H9 (cell line): ENCODE data around the gene KIF26B. TPM values are rescaled to one million over a fixed set of nuclear protein-coding genes. Genes with fewer than 3 reads are reported as not detected.

Source experiments
- DNase-seq: peaks from one replicate; pipeline ENCODE4 v3.0.0-alpha.2; 2017
- H2AFZ ChIP-seq: one replicate; pipeline ENCODE4 v1.6.1; 2013; ENCODE audit warnings: mild to moderate bottlenecking, low read length, control low read depth, moderate library complexity
- H2AK5ac ChIP-seq: 2 replicates; pipeline ENCODE4 v1.6.1; 2013; ENCODE audit warnings: low read length, control low read depth, mixed read lengths; ENCODE audit not compliant: insufficient read length
- H2BK120ac ChIP-seq: one replicate; pipeline ENCODE4 v1.6.1; 2013; ENCODE audit warnings: low read depth, mild to moderate bottlenecking, low read length, control low read depth, inconsistent platforms; ENCODE audit not compliant: poor library complexity, severe bottlenecking
- H2BK12ac ChIP-seq: 2 replicates; pipeline ENCODE4 v1.6.1; 2013; ENCODE audit warnings: low read length, control low read depth, mixed read lengths, low read depth; ENCODE audit not compliant: insufficient read length
- H2BK15ac ChIP-seq: 2 replicates; pipeline ENCODE4 v1.6.1; 2013; ENCODE audit warnings: low read depth, low read length, control low read depth
- H2BK20ac ChIP-seq: one replicate; pipeline ENCODE4 v1.6.1; 2013; ENCODE audit warnings: low read depth, mild to moderate bottlenecking, low read length, control low read depth, inconsistent platforms; ENCODE audit not compliant: poor library complexity, severe bottlenecking
- H2BK5ac ChIP-seq: 2 replicates; pipeline ENCODE4 v1.6.1; 2013; ENCODE audit warnings: low read length, control low read depth, mixed read lengths; ENCODE audit not compliant: insufficient read length
- H3K14ac ChIP-seq: 2 replicates; pipeline ENCODE4 v1.6.1; 2013; ENCODE audit warnings: low read length, control low read depth; ENCODE audit not compliant: insufficient read depth
- H3K18ac ChIP-seq: 2 replicates; pipeline ENCODE4 v1.6.1; 2013; ENCODE audit warnings: low read depth, mild to moderate bottlenecking, mixed read lengths, low read length, control low read depth; ENCODE audit not compliant: insufficient read length
- H3K23ac ChIP-seq: 2 replicates; pipeline ENCODE4 v1.6.1; 2013; ENCODE audit warnings: low read length, control low read depth, mixed read lengths, low read depth; ENCODE audit not compliant: insufficient read length
- H3K23me2 ChIP-seq: 2 replicates; pipeline ENCODE4 v1.6.1; 2013; ENCODE audit warnings: low read depth, mild to moderate bottlenecking, mixed read lengths, low read length, control low read depth; ENCODE audit not compliant: insufficient read length, poor library complexity, severe bottlenecking
- H3K27ac ChIP-seq: 2 replicates; pipeline ENCODE4 v1.5.1; 2013; ENCODE audit warnings: low read length, control low read depth, mixed read lengths, low read depth; ENCODE audit not compliant: insufficient read length
- H3K27me3 ChIP-seq: 2 replicates; pipeline ENCODE4 v1.6.1; 2013; ENCODE audit warnings: low read length, control low read depth, inconsistent platforms; ENCODE audit not compliant: insufficient read depth
- H3K4ac ChIP-seq: 2 replicates; pipeline ENCODE4 v1.6.1; 2013; ENCODE audit warnings: low read depth, mild to moderate bottlenecking, control low read depth, inconsistent platforms, low read length, moderate library complexity
- H3K4me1 ChIP-seq: 2 replicates; pipeline ENCODE4 v1.6.1; 2013; ENCODE audit warnings: low read length, control low read depth, inconsistent platforms; ENCODE audit not compliant: insufficient read depth
- H3K4me2 ChIP-seq: 2 replicates; pipeline ENCODE4 v1.6.1; 2013; ENCODE audit warnings: low read length, control low read depth, mixed read lengths; ENCODE audit not compliant: insufficient read length, insufficient read depth
- H3K56ac ChIP-seq: 2 replicates; pipeline ENCODE4 v1.6.1; 2013; ENCODE audit warnings: low read depth, mild to moderate bottlenecking, mixed read lengths, low read length, control low read depth; ENCODE audit not compliant: insufficient read length
- H3K79me1 ChIP-seq: 2 replicates; pipeline ENCODE4 v1.6.1; 2013; ENCODE audit warnings: low read depth, mild to moderate bottlenecking, moderate library complexity, low read length, control low read depth, inconsistent platforms; ENCODE audit not compliant: insufficient read depth, poor library complexity, severe bottlenecking
- H3K79me2 ChIP-seq: 2 replicates; pipeline ENCODE4 v1.6.1; 2013; ENCODE audit warnings: low read length, control low read depth, inconsistent platforms; ENCODE audit not compliant: insufficient read depth
- H3K9ac ChIP-seq: 2 replicates; pipeline ENCODE4 v1.6.1; 2013; ENCODE audit warnings: low read length, control low read depth, mixed read lengths; ENCODE audit not compliant: insufficient read length; ENCODE audit errors: extremely low read depth
- H3K9me3 ChIP-seq: one replicate; pipeline ENCODE4 v1.6.1; 2013; ENCODE audit warnings: low read depth, low read length, inconsistent platforms; ENCODE audit not compliant: control insufficient read depth
- H3T11ph ChIP-seq: one replicate; pipeline ENCODE4 v1.6.1; 2013; ENCODE audit warnings: mild to moderate bottlenecking, low read length, control low read depth, inconsistent platforms
- H4K20me1 ChIP-seq: one replicate; pipeline ENCODE4 v1.6.1; 2013; ENCODE audit not compliant: control insufficient read depth, insufficient read length, insufficient read depth
- H4K5ac ChIP-seq: 2 replicates; pipeline ENCODE4 v1.6.1; 2013; ENCODE audit warnings: low read depth, mild to moderate bottlenecking, mixed read lengths, low read length, control low read depth; ENCODE audit not compliant: insufficient read length
- H4K8ac ChIP-seq: replicated peaks from 2 replicates; pipeline ENCODE4 v1.6.1; 2013; ENCODE audit warnings: low read length, control low read depth, mixed read lengths, low read depth; ENCODE audit not compliant: insufficient read length
- H4K91ac ChIP-seq: 2 replicates; pipeline ENCODE4 v1.6.1; 2013; ENCODE audit warnings: low read depth, mild to moderate bottlenecking, moderate library complexity, mixed read lengths, low read length, control low read depth; ENCODE audit not compliant: insufficient read length
- H3K27ac Mint-ChIP-seq, 3 experiments: 2 replicates in 2 of 3; 3 replicates in 1 of 3; pipeline ENCODE4 v1.8.0; 2020 to 2021; ENCODE audit warnings: mixed read lengths in 3 of 3, mild to moderate bottlenecking in 1 of 3, moderate library complexity in 1 of 3
- H3K27me3 Mint-ChIP-seq: 2 replicates; pipeline ENCODE4 v1.8.0; 2021; ENCODE audit warnings: low read depth, mild to moderate bottlenecking, moderate library complexity, mixed read lengths
- H3K36me3 Mint-ChIP-seq, 3 experiments: 2 replicates in 2 of 3; 3 replicates in 1 of 3; pipeline ENCODE4 v1.8.0; 2020 to 2021; ENCODE audit warnings: low read depth in 3 of 3, mixed read lengths in 3 of 3; ENCODE audit not compliant: insufficient read depth in 1 of 3
- H3K4me1 Mint-ChIP-seq, 2 experiments: 2 replicates each; pipeline ENCODE4 v1.8.0; 2020; ENCODE audit warnings: mixed read lengths in 2 of 2
- H3K4me3 Mint-ChIP-seq, 2 experiments: 2 replicates in 1 of 2; 3 replicates in 1 of 2; pipeline ENCODE4 v1.8.0; 2020 to 2021; ENCODE audit warnings: mild to moderate bottlenecking in 2 of 2, mixed read lengths in 2 of 2, moderate library complexity in 1 of 2
- H3K9me3 Mint-ChIP-seq, 2 experiments: 2 replicates in 1 of 2; 3 replicates in 1 of 2; pipeline ENCODE4 v1.8.0; 2020; ENCODE audit warnings: mild to moderate bottlenecking in 2 of 2, mixed read lengths in 2 of 2, moderate library complexity in 1 of 2
- CTCF ChIP-seq: fragments of 200-600 bp; sonication (generic); conservative IDR thresholded peaks from 3 replicates; pipeline ENCODE4 v1.8.0; 2021; ENCODE audit warnings: antibody characterized with exemption, mild to moderate bottlenecking
- WGBS: extraction: QIAGEN DNeasy Blood & Tissue Kit; methylation state at CpG from one replicate; pipeline ENCODE4 v1.1.7; 2013; ENCODE audit warnings: missing lambda C conversion rate, low lambda C conversion rate, mixed read lengths; ENCODE audit not compliant: insufficient read length; ENCODE audit errors: extremely low coverage; 5-methylcytosine and 5-hydroxymethylcytosine counted together
- total RNA-seq: library from RNA; stranded (reverse); gene quantifications from 2 replicates; pipeline ENCODE4 v1.2.1, GENCODE V29; 2021

Gene KIF26B
- total RNA-seq, 1 experiment from 2014 or later, result 0.13 TPM

DNA sequence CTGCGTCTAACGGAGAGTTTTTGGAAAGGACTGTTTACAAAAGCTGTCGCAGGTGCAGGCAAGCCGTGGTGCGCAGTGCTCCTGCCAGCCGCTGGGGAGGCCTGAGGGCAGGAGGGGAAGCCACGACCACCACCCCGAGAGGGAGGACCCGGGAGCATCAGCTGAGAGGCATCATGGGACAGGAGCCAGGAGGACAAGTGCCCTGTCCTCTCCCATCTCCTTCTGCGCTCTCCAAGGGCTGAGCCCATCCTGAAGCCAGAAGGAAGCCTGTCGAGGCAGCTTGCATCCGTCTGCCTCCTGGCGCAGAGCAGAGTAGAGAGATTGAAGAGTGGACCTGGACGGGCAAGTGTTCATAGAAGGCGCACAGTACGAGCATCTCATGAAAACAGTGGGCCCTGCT, 310.9 kb downstream of the KIF26B start:
- no peak overlapping the region for H3K14ac ChIP-seq
- H3K27me3 Mint-ChIP-seq, result peaks cover 3% of the 10 kb centered on the region; the same call in 1 of the 2 replicates
- peaks cover 5 to 12% of the 10 kb centered on the region in 2 experiments; a peak in 3 of 4 replicates for H3K4me1 Mint-ChIP-seq
- H3K23ac ChIP-seq, result no peak overlapping the region
- H4K5ac ChIP-seq, result no peak overlapping the region
- peaks cover 0 to 5% (median 0%) of the 10 kb centered on the region in 3 experiments; a peak in 3 of 7 replicates for H3K36me3 Mint-ChIP-seq
- no peaks in the 10 kb centered on the region for H4K20me1 ChIP-seq
- no peak for DNase-seq
- no peaks in the 10 kb centered on the region for H3K79me1 ChIP-seq
- H2BK15ac ChIP-seq, result no peak overlapping the region
- no peak overlapping the region for H2BK5ac ChIP-seq
- H3K27ac Mint-ChIP-seq, result no peak overlapping the region; a peak in 1 of 7 replicates
- H3K27ac ChIP-seq, result no peak overlapping the region
- no peaks in the 10 kb centered on the region for H3K79me2 ChIP-seq
- TF ChIP-seq CTCF, result no peak
- H3K9ac ChIP-seq, result no peak overlapping the region
- no peak overlapping the region for H2BK120ac ChIP-seq
- no peak overlapping the region for H2AK5ac ChIP-seq
- no peak overlapping the region for H2BK20ac ChIP-seq
- no peak overlapping the region for H4K91ac ChIP-seq
- no peaks in the 10 kb centered on the region for H3K4me1 ChIP-seq
- no peak overlapping the region for H3K4ac ChIP-seq
- no peaks in the 10 kb centered on the region for H3K27me3 ChIP-seq
- H3K4me2 ChIP-seq, result no peak overlapping the region
- H3K9me3 ChIP-seq, result no peaks in the 10 kb centered on the region
- H3K18ac ChIP-seq, result no peak overlapping the region
- H3K56ac ChIP-seq, result no peak overlapping the region
- WGBS, result no CpG with 5 or more reads among the region's 16 CpGs
- no peak overlapping the region for H4K8ac ChIP-seq
- no peak overlapping the region for H2AFZ ChIP-seq
- H3K23me2 ChIP-seq, result no peaks in the 10 kb centered on the region
- no peak overlapping the region for H3T11ph ChIP-seq
- H3K9me3 Mint-ChIP-seq, result no peaks in the 10 kb centered on the region; a peak in 3 of 5 replicates
- H3K4me3 Mint-ChIP-seq, result no peak overlapping the region
- no peak overlapping the region for H2BK12ac ChIP-seq
